HG02970 (cell line): Measurements from ENCODE around the gene PZP.

Experiments used
- ATAC-seq: cut with Tn5 transposase; IDR thresholded peaks from one replicate; pipeline ENCODE4 v1.9.1; 2021; ENCODE audit warnings: mild to moderate bottlenecking, moderate library complexity, moderate number of reproducible peaks; ENCODE audit not compliant: unreplicated experiment, low FRiP score

The PZP gene

DNA sequence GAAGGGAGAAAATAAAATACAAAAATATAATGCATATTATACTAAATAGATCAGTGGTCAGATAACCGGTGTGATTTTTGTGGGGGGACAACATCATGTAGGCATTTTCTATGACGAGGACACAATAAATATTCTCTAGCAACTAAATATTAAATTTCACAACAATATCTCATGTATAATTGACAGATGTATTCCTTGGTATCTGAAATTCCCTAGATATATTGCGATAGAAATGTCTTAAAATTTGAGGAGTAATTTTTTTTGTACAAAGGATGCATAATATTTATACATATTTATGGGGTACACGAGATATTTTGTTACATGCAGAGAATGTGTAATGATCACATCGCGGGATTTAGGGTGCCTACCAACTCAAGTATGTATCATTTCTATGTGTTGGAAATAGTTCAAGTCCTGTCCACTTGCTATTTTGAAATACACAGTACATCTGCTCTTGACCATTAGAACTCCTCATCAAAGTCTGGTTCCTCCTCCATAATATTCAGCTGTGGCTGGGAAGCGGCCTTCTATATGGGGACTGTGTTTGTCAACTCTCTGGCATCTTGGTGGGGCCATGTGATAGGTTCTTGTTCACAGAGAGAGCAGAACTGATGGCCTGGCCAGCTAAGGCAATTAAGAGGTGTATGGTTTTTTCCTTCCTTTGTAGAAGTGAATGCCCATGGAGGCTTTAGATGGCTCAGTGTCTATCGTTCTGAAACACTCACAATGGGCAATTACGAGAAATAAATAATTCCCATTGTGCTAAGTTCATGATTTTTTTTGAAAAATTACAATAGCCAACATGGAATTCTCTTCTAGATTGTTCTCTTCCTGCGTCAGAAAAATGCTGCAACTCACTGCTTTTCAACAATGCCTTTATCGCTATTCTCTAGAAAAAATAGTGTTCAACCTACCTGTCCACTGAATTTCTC is 101.3 kb downstream of the PZP start:
- no peak for ATAC-seq

DNA sequence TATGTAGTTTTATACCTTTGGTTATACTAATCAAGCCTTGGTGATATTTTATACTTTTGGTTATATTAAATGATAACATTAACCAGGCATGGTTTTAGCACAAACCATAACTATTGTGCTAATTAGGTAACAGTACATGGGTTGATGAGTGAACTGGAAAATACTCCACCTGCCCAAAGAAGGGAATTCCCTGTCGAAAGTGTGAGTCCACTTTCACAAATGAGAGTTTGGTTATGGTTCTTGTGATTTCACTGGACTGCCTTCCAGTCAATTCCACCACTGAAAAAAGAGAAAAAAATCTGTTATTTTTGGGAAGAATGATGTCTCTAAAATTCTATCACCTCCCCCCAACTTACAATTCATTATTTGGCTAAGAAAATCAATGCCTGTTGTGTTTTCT is 102.1 kb downstream of the PZP start:
- ATAC-seq, result no peak

DNA sequence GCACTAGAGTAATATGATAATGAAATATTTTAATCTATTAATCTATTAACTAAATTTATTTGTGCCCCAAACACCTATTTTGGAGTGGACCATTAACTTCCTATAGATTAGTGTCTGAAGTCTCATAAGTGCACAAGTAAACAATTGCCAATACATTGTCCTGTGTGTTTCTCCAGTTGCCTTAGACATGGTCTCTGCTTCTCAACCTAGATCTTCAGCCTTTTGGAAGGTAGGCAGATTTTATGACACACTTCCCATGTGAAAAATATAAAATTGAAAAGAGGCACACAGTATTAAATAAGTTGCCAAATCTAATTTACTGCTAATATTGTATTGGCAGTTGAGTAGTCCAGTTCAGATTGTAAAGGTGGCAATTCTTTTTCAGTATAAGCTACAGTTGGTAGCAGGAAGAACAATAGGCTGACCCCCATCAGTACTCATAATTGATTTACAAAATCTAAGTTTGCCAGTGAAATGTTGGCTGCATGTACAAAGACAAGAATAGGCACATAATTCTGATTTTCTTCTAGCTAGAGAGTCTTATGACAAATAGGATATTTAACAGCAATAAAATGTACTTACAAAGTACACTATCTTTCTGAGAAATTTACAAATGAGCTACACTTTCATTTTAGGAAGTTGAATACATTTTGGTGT is 103.3 kb downstream of the PZP start:
- ATAC-seq, result no peak

DNA sequence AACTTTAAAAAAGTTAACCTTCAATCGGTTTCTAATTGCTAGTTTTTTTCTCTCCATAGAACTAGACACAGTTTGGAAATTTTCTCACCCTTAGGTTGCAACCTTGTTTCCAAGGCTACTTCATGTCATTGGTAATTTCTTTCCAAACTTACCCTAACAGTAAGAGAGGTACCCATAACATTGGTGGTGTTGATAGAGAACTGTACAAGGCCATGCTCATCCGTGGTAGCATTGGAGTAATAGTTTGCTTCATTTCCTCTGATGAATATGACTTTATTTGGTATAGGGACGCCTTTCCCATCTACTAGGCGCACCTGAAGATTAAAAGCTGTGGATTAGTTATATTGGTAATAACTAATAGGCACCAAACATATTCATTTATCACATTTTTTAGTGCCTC is 104.1 kb downstream of the PZP start:
- ATAC-seq, result no peak

DNA sequence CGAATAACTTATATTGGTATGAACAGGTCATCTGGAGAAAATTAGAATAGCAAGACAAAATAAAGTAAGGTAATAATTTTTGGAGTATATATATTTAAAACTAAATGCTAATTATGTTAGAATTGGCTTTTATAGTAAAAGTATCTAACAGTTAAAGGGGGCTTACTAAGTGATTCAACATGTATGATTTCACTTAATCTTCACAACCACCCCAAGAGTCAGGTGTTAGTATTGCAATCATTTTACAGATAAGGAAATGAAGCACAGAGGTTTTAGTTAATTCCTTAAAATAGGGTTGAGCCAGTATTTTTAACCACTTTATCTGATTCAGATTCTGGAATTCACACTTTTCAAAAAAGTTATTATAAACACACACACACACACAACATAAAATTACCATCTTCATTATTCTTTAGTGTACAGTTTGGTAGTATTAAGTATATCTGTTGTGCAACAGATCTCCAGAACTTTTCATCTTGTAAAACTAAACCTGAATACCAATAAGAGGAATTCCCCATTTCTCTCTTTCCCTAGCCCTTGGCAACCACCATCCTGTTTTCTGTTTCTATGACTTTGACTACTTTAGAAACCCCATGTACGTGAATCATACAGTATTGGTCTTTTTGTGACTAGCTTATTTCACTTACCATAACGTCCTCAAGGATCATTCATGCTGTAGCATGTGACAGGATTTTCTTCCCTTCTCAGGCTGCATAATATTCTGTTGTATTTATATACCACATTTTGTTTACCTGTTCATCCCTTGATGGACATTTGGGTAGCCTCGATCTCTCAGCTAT is 104.9 kb downstream of the PZP start:
- ATAC-seq, result no peak

DNA sequence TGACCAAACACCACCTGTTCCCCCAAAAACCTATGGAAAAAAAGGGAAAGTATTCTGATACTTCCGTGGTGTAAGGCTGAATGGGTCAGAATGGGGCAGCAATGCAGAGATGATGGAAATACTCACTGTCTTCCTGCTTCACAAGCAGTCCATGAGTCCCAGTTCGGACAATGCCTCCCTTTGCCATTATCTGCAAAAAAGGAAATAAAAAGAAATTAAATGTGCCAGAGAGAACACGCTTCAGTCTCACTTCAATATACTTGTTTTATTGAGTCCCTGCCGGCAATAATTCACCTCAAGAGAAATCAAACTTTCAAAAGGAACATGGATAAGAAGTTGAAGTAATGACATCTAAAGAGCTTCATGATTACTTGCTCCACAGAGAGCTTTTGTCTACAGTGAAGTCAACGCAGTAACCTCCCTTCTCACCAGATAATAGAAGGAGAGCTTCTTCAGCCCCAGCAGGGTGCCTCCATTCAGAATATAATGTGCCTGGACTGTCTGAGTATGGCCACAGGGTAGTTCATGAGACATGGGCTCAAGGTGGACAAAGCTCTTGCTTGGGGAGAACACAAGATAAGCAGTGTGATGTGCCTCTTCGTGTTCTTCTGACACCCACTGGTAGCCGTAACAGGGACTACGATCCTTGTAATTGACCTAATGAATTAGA is 107.0 kb downstream of the PZP start:
- ATAC-seq, result no peak

DNA sequence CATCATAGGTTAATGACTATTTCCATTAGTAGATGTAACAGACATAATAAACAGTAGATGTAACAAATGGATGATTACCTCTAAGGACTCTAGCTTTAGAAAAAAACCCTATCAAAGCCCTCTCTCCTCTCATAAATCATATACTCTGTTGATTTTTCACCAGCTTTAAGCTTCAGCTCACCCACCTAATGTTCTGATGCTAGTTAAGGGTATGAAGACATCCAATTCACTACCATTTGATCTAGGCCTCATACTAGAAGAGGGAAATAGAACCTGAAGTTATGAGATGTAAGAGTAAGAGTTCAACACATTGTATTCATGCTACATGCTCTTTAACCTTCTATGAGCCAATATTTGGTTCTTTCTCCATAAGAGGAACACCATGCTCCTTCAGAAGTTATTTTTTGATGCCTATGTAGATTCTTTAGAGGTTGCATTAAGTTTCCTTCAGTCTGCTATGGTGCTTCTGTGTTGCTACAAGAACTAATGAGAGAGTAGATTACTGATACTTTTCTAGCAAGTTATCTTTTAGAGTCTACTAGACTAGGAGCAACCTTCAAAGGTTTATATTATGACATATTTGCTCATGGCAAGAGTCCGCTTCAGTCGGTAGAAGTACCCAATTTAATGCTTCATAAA is 108.5 kb downstream of the PZP start:
- ATAC-seq, result no peak
